ENCODE data around the gene COP1. TPM values are rescaled to one million over a fixed set of nuclear protein-coding genes. Genes with fewer than 3 reads are reported as not detected.

The COP1 gene
- total RNA-seq, 1 donor, result 64.8 TPM

- no peak overlapping the region for H3K4me2 ChIP-seq (ENCODE audit: insufficient read depth, low read length)
- no peak for DNase-seq (ENCODE audit: insufficient read length, low spot score, missing footprints)
- H3K79me2 ChIP-seq (ENCODE audit: insufficient read depth, low read length), result no peaks in the 10 kb centered on the region
- no peaks in the 10 kb centered on the region for H3K9me3 ChIP-seq (ENCODE audit: low read depth, low read length)
- no peak overlapping the region for H3K4me3 ChIP-seq (ENCODE audit: insufficient read depth, low read length)
- H3K36me3 ChIP-seq (ENCODE audit: insufficient read depth, low read length), result no peaks in the 10 kb centered on the region
- no peaks in the 10 kb centered on the region for H3K4me1 ChIP-seq (ENCODE audit: insufficient read depth, low read length)
- H3K27me3 ChIP-seq (ENCODE audit: insufficient read depth, low read length), result no peaks in the 10 kb centered on the region
- H4K20me1 ChIP-seq (ENCODE audit: insufficient read depth, low read length), result no peaks in the 10 kb centered on the region
- TF ChIP-seq, protein P1, sequence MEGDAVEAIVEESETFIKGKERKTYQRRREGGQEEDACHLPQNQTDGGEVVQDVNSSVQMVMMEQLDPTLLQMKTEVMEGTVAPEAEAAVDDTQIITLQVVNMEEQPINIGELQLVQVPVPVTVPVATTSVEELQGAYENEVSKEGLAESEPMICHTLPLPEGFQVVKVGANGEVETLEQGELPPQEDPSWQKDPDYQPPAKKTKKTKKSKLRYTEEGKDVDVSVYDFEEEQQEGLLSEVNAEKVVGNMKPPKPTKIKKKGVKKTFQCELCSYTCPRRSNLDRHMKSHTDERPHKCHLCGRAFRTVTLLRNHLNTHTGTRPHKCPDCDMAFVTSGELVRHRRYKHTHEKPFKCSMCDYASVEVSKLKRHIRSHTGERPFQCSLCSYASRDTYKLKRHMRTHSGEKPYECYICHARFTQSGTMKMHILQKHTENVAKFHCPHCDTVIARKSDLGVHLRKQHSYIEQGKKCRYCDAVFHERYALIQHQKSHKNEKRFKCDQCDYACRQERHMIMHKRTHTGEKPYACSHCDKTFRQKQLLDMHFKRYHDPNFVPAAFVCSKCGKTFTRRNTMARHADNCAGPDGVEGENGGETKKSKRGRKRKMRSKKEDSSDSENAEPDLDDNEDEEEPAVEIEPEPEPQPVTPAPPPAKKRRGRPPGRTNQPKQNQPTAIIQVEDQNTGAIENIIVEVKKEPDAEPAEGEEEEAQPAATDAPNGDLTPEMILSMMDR (IDR thresholded peaks at IDR 0.05; ENCODE audit: extremely low read depth, low read depth, low read length), result no peak
- no peak overlapping the region for H2AFZ ChIP-seq (ENCODE audit: low read length)
- no peak overlapping the region for H3K27ac ChIP-seq (ENCODE audit: low read depth, low read length)
Measured at GRCh38 chr1:175914115-175914514, 293.0 kb downstream of the COP1 start.

DNA sequence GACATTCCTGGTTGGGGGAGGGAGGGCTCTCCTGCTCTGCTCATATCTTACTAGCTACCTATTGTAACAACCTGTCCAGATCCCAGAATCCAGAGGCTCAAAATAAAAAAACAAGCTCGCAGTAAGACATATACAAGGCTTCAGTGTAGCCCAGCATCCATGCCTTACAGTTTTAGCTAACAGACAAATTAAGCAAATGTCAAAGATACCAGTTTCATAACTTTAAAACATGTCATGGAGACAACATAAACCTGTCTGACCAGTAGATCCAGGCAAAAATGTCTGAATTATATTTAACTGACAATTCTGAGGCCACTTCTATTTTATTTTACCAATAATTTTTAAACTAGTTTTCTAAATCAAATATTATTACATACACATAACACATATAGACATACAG lies 295.9 kb downstream of the COP1 start:
- TF ChIP-seq, protein P1 (IDR thresholded peaks at IDR 0.05; ENCODE audit: extremely low read depth, low read depth, low read length), result no peak
- Histone ChIP-seq H3K27ac (ENCODE audit: low read depth, low read length) (no peak overlapping the region), H3K4me1 (ENCODE audit: insufficient read depth, low read length) (no peaks in the 10 kb centered on the region), H3K4me3 (ENCODE audit: insufficient read depth, low read length) (no peak overlapping the region), H3K4me2 (ENCODE audit: insufficient read depth, low read length) (no peak overlapping the region), H3K36me3 (ENCODE audit: insufficient read depth, low read length) (no peaks in the 10 kb centered on the region), H3K27me3 (ENCODE audit: insufficient read depth, low read length) (no peaks in the 10 kb centered on the region), H4K20me1 (ENCODE audit: insufficient read depth, low read length) (no peaks in the 10 kb centered on the region), H3K79me2 (ENCODE audit: insufficient read depth, low read length) (no peaks in the 10 kb centered on the region), H2AFZ (ENCODE audit: low read length) (no peak overlapping the region), H3K9me3 (ENCODE audit: low read depth, low read length) (no peaks in the 10 kb centered on the region)
- DNase-seq (ENCODE audit: insufficient read length, low spot score, missing footprints), result no peak

GRCh38 chr1:175906370-175906769 lies 300.7 kb downstream of the COP1 start:
- Histone ChIP-seq H3K27ac (ENCODE audit: low read depth, low read length) (no peak overlapping the region), H3K36me3 (ENCODE audit: insufficient read depth, low read length) (no peaks in the 10 kb centered on the region), H3K4me1 (ENCODE audit: insufficient read depth, low read length) (no peaks in the 10 kb centered on the region), H4K20me1 (ENCODE audit: insufficient read depth, low read length) (no peaks in the 10 kb centered on the region), H3K79me2 (ENCODE audit: insufficient read depth, low read length) (no peaks in the 10 kb centered on the region), H2AFZ (ENCODE audit: low read length) (no peak overlapping the region), H3K4me2 (ENCODE audit: insufficient read depth, low read length) (no peak overlapping the region), H3K9me3 (ENCODE audit: low read depth, low read length) (no peaks in the 10 kb centered on the region), H3K4me3 (ENCODE audit: insufficient read depth, low read length) (no peak overlapping the region), H3K27me3 (ENCODE audit: insufficient read depth, low read length) (no peaks in the 10 kb centered on the region)
- DNase-seq (ENCODE audit: insufficient read length, low spot score, missing footprints), result no peak
- TF ChIP-seq, protein P1 (IDR thresholded peaks at IDR 0.05; ENCODE audit: extremely low read depth, low read depth, low read length), result no peak

DNA sequence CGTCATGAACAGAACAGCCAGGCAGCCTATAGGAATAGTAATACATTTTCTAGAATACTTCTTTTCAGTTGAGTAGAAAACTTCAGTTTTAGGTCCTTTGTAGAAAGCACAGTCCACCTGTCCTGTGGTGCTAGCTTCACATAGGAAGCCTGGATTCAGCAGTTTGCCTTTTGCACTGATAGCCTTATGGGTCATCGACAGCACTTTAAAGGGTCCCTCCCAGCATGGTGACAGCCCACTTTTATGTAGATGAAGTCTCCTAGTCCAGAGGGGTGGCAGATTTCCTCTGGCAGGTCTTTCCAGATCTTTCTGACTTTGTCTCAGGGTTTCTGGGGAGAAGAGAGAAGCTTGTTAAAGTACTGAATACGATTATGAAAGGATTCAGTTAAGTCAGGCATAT lies 302.3 kb downstream of the COP1 start:
- Histone ChIP-seq H4K20me1 (ENCODE audit: insufficient read depth, low read length) (no peaks in the 10 kb centered on the region), H2AFZ (ENCODE audit: low read length) (no peak overlapping the region), H3K4me2 (ENCODE audit: insufficient read depth, low read length) (no peak overlapping the region), H3K4me3 (ENCODE audit: insufficient read depth, low read length) (no peak overlapping the region), H3K9me3 (ENCODE audit: low read depth, low read length) (no peaks in the 10 kb centered on the region), H3K79me2 (ENCODE audit: insufficient read depth, low read length) (no peaks in the 10 kb centered on the region), H3K36me3 (ENCODE audit: insufficient read depth, low read length) (no peaks in the 10 kb centered on the region), H3K27ac (ENCODE audit: low read depth, low read length) (no peak overlapping the region), H3K27me3 (ENCODE audit: insufficient read depth, low read length) (no peaks in the 10 kb centered on the region), H3K4me1 (ENCODE audit: insufficient read depth, low read length) (no peaks in the 10 kb centered on the region)
- TF ChIP-seq, protein P1 (IDR thresholded peaks at IDR 0.05; ENCODE audit: extremely low read depth, low read depth, low read length), result no peak
- DNase-seq (ENCODE audit: insufficient read length, low spot score, missing footprints), result no peak

Data from osteoblast (primary cell).